DMS 273 (cell line): Measurements from ENCODE around the gene FYB1.
"Not testable (repeated sequence)": the region's sequence is repeated elsewhere in the genome, so short reads cannot be mapped to it uniquely, and the experiment has no call there.

Experiments
- DNase-seq: peaks from one replicate; lab custom pipeline; 2025; ENCODE audit not compliant: unreplicated experiment; lab: John Stamatoyannopoulos, UW

FYB1 gene

GRCh38 chr5:39226558-39226957 lies 7.2 kb upstream of the FYB1 start:
- no peak for DNase-seq

- DNase-seq = no peak
These were observed 6.7 kb upstream of the FYB1 start for GRCh38 chr5:39226100-39226451.

GRCh38 chr5:39225405-39226099 lies 6.2 kb upstream of the FYB1 start:
- DNase-seq = no peak

- peak; percentile 11 for DNase-seq
These were observed 4.9 kb upstream of the FYB1 start for GRCh38 chr5:39224196-39224761.

GRCh38 chr5:39223565-39224156 lies 4.3 kb upstream of the FYB1 start:
- DNase-seq = no peak

- not testable (repeated sequence) for DNase-seq
These were observed 2.3 kb upstream of the FYB1 start for GRCh38 chr5:39221671-39222070.

GRCh38 chr5:39220280-39221030 lies 1.1 kb upstream of the FYB1 start:
- DNase-seq = no peak

GRCh38 chr5:39218482-39219402 lies 621 bp downstream of the FYB1 start:
- no peak for DNase-seq

GRCh38 chr5:39217365-39218281 lies 1.7 kb downstream of the FYB1 start:
- peak; percentile 86 for DNase-seq

GRCh38 chr5:39216631-39217030 lies 2.7 kb downstream of the FYB1 start:
- no peak for DNase-seq

- no peak for DNase-seq
These were observed 3.5 kb downstream of the FYB1 start for GRCh38 chr5:39215857-39216256.

- DNase-seq = no peak
These were observed 4.3 kb downstream of the FYB1 start for GRCh38 chr5:39214912-39215709.

GRCh38 chr5:39213447-39214207 lies 5.7 kb downstream of the FYB1 start:
- no peak for DNase-seq

GRCh38 chr5:39211773-39212172 lies 7.6 kb downstream of the FYB1 start:
- no peak for DNase-seq

- no peak for DNase-seq
These were observed 9.4 kb downstream of the FYB1 start for GRCh38 chr5:39209924-39210323.

GRCh38 chr5:39208471-39208870 lies 10.9 kb downstream of the FYB1 start:
- no peak for DNase-seq

- no peak for DNase-seq
These were observed 11.9 kb downstream of the FYB1 start for GRCh38 chr5:39207345-39208045.
